Erythroblast (primary cell): ENCODE measurements around the gene GTF2H4.

Experiments
- GATA1 ChIP-seq: IDR thresholded peaks from 2 replicates; pipeline ENCODE4 v1.6.1; 2011; ENCODE audit warnings: low read depth, mild to moderate bottlenecking, control low read depth, low read length, moderate library complexity
- POLR2A ChIP-seq: IDR thresholded peaks from 2 replicates; pipeline ENCODE4 v1.6.1; 2011; ENCODE audit warnings: mild to moderate bottlenecking, low read length

- no peak for TF ChIP-seq POLR2A
- TF ChIP-seq GATA1, result no peak
Measured at GRCh38 chr6:30918670-30919069, 10.7 kb downstream of the GTF2H4 start.
